ENCODE data around the gene MACROD2. TPM values are rescaled to one million over a fixed set of nuclear protein-coding genes. Genes with fewer than 3 reads are reported as not detected.

Gene MACROD2
- total RNA-seq, 3 donors from 2014 or later: 3.2 to 7.6 (median 6.4) TPM

DNA sequence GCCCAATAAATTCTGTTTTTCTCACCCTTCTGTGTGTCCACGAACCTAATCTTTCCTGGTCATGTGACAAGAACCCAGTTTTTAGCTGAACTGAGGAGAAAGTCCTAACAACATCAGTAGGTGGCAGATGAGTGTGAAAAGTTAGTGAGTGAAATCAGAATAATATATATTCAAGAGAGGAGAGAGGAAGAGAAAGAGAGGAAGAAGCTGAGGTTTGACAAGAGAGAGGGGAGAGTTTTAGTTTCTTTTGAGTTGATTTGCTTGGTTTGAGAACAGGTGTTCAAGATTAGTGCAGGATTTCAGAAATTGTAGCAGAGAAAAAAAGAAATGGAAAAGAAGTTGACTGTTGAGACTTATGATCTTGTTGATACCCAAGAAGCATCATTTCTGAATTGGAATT, 1272.6 kb downstream of the MACROD2 start:
- H3K4me1 ChIP-seq (ENCODE audit: low read depth): no peaks in the 10 kb centered on the region
- ATAC-seq (no peak), DNase-seq (no peak)
- intact Hi-C loops (cut with DNase I, micrococcal nuclease): no loop called here
- H3K9me3 ChIP-seq: no peaks in the 10 kb centered on the region
- TF ChIP-seq, protein P1, sequence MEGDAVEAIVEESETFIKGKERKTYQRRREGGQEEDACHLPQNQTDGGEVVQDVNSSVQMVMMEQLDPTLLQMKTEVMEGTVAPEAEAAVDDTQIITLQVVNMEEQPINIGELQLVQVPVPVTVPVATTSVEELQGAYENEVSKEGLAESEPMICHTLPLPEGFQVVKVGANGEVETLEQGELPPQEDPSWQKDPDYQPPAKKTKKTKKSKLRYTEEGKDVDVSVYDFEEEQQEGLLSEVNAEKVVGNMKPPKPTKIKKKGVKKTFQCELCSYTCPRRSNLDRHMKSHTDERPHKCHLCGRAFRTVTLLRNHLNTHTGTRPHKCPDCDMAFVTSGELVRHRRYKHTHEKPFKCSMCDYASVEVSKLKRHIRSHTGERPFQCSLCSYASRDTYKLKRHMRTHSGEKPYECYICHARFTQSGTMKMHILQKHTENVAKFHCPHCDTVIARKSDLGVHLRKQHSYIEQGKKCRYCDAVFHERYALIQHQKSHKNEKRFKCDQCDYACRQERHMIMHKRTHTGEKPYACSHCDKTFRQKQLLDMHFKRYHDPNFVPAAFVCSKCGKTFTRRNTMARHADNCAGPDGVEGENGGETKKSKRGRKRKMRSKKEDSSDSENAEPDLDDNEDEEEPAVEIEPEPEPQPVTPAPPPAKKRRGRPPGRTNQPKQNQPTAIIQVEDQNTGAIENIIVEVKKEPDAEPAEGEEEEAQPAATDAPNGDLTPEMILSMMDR (IDR thresholded peaks at IDR 0.05): no peak
- no peaks in the 10 kb centered on the region for H3K36me3 ChIP-seq (ENCODE audit: low read depth)
- no peak overlapping the region for H3K4me3 ChIP-seq

DNA sequence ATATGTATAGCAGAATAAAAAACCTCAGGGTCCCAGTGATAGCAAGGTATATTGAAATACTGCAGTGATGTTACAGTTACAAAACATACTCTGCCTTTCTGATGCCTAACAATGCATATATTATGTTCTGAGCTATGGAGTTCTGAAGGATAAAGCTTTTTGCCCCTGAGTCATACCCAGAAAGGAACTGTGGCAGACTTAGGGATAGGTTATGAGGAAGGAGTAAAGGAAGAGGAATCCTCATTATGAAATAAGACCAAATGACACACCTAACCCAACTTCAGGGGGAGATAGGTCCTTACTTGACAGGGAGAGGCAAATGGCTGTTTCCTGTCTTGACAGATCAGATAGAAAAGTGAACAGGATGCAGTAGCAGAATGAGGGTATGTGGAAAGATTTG, 1282.7 kb downstream of the MACROD2 start:
- Histone ChIP-seq H3K4me3 (no peak overlapping the region), H3K4me1 (ENCODE audit: low read depth) (no peaks in the 10 kb centered on the region), H3K9me3 (peaks cover 6% of the 10 kb centered on the region), H3K36me3 (ENCODE audit: low read depth) (no peaks in the 10 kb centered on the region)
- intact Hi-C loops (cut with DNase I, micrococcal nuclease): no loop called here
- ATAC-seq (no peak), DNase-seq (no peak)
- TF ChIP-seq, protein P1 (IDR thresholded peaks at IDR 0.05): no peak

DNA sequence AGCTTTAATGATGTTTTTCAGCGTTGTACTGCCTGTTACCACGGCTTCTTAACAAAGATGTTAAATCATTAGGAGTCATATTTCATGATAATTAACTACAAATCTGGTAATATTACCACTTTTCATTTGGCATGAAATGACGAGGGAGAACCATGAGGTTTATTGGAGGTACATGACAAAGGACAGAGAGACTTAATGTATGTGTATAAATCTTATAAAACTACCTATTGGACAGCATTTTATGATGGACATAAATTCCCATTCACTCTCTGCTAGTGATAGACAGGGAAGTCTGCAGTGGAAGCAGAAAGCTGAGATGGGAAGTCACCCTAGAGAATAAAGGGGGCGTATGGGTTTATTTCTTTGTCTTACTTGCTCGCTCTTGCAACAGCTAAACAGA, 1292.0 kb downstream of the MACROD2 start:
- Histone ChIP-seq H3K9me3 (no peaks in the 10 kb centered on the region), H3K36me3 (ENCODE audit: low read depth) (no peaks in the 10 kb centered on the region), H3K4me1 (ENCODE audit: low read depth) (no peaks in the 10 kb centered on the region), H3K4me3 (no peak overlapping the region)
- ATAC-seq: no peak
- DNase-seq: no peak
- TF ChIP-seq, protein P1 (IDR thresholded peaks at IDR 0.05): no peak
- intact Hi-C loops (cut with DNase I, micrococcal nuclease): no loop called here

DNA sequence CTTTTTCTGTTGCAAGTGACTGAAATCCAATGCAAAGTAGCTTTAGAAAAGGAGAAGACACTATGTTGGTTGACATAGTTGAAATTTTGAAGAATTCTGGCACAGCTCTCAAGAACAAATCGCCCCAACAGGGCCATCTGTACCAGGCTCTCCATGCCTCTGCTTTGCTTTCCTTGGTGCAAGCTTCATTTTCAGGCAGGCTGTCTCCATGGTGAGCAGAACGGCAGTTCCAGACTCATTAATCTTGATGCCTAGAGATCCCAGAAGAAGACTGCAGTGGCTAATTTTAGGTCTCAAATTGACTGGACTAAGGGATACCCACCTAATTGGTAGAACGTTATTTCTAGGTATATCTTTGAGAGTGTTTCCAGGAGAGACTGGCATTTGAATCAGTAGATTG, 1292.8 kb downstream of the MACROD2 start:
- TF ChIP-seq, protein P1 (IDR thresholded peaks at IDR 0.05): no peak
- no peaks in the 10 kb centered on the region for H3K9me3 ChIP-seq
- ATAC-seq: no peak
- H3K4me3 ChIP-seq: no peak overlapping the region
- intact Hi-C loops (cut with DNase I, micrococcal nuclease): no loop called here
- H3K4me1 ChIP-seq (ENCODE audit: low read depth): no peaks in the 10 kb centered on the region
- no peaks in the 10 kb centered on the region for H3K36me3 ChIP-seq (ENCODE audit: low read depth)
- DNase-seq: no peak

DNA sequence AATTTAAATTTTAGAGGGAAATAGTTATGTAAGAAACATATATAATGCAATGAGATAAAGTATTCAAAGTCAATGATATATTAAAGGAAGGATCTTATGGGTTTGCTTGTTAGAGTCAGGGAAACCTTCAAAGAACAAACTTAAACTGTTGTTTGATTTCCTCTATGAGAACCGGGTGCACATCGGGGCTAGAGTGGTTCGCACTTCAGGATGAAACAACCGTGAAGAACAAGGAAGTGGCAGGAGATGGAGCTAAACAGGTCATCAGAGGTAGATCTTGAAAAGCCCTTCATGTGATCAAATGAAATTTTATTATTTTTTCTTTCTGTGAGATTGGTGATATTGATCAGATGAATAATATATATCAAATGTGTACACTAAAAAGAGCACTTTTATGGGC, 1294.0 kb downstream of the MACROD2 start:
- intact Hi-C loops (cut with DNase I, micrococcal nuclease): no loop called here
- DNase-seq (no peak), ATAC-seq (no peak)
- Histone ChIP-seq H3K4me3 (no peak overlapping the region), H3K36me3 (ENCODE audit: low read depth) (no peaks in the 10 kb centered on the region), H3K4me1 (ENCODE audit: low read depth) (no peaks in the 10 kb centered on the region), H3K9me3 (no peaks in the 10 kb centered on the region)
- TF ChIP-seq, protein P1 (IDR thresholded peaks at IDR 0.05): no peak

DNA sequence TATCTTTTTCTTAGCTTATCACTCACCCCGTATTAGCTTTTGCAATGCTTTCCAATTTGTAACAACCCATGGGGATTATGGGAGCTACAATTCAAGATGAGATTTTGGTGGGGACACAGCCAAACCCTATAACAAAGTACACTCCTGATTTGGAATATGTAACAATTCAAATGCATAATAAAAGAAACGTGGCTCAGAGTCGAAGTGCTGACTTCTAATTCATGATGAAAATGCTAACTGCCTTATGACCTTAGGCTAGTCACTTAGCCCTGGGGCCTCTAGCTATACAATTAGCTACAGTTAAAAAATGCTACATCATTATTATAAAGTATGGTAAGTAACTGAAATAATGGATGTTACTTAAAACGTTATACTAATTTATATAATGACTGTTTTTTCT, 1297.1 kb downstream of the MACROD2 start:
- ATAC-seq (no peak), DNase-seq (no peak)
- intact Hi-C loops (cut with DNase I, micrococcal nuclease): no loop called here
- no peaks in the 10 kb centered on the region for H3K36me3 ChIP-seq (ENCODE audit: low read depth)
- H3K4me1 ChIP-seq (ENCODE audit: low read depth): no peaks in the 10 kb centered on the region
- TF ChIP-seq, protein P1 (IDR thresholded peaks at IDR 0.05): no peak
- no peak overlapping the region for H3K4me3 ChIP-seq
- H3K9me3 ChIP-seq: no peaks in the 10 kb centered on the region
